HepG2 (cell line): Measurements from ENCODE around the gene TOLLIP. TPM values are rescaled to one million over a fixed set of nuclear protein-coding genes. Genes with fewer than 3 reads are reported as not detected.

ENCODE experiments used
- ATAC-seq: fragments of 200-7000 bp; cut with Tn5 transposase; 3 replicates; pipeline ENCODE4 v1.9.1; 2020; ENCODE audit warnings: mild to moderate bottlenecking, moderate library complexity
- BruUV-seq: library from RNA; stranded (reverse); fragments of 400-500 nt; replicated peaks from 2 replicates; lab custom pipeline; 2021; lab: Mats Ljungman, UMichigan
- CTCF ChIA-PET: fragments of 300-600 bp; formaldehyde crosslinking; extraction: SDS; loops from one replicate; lab custom pipeline; 2021; ENCODE audit warnings: low total read pairs, inconsistent platforms, low intra/inter-chr PET ratio; lab: Yijun Ruan, JAX
- POLR2A ChIA-PET: fragments of 350-600 bp; sonication (Branson Sonifier 250); formaldehyde crosslinking; loops from one replicate; lab custom pipeline; 2020; ENCODE audit warnings: antibody characterized with exemption, inconsistent platforms; lab: Yijun Ruan, JAX
- DNase-seq: peaks from one replicate; pipeline ENCODE4 v3.0.0-alpha.2; 2015; ENCODE audit warnings: low spot score
- FAIRE-seq: peaks from 3 replicates; lab custom pipeline; 2011; peaks lifted over from hg19 to GRCh38; lab: Jason Lieb, UNC
- H2AFZ ChIP-seq: one replicate; pipeline ENCODE4 v1.6.1; 2011; ENCODE audit warnings: low read length, inconsistent platforms
- H3K27ac ChIP-seq: fragments of 300-600 bp; 3 replicates; pipeline ENCODE4 v1.8.0; 2011; ENCODE audit warnings: mixed run types, mild to moderate bottlenecking, mixed read lengths, low read length, inconsistent platforms; ENCODE audit not compliant: insufficient read depth; ENCODE audit errors: extremely low read length
- H3K27me3 ChIP-seq, 2 experiments: fragments of 200-600 bp in 1 of 2; 2 replicates in 1 of 2; 3 replicates in 1 of 2; pipeline versions ENCODE4 v1.6.0 to v1.8.0; 2011; ENCODE audit warnings: low read length in 2 of 2, mild to moderate bottlenecking in 2 of 2, moderate library complexity in 2 of 2, inconsistent platforms in 1 of 2; ENCODE audit not compliant: insufficient read depth in 2 of 2, control insufficient read depth in 1 of 2
- H3K36me3 ChIP-seq, 2 experiments: fragments of 200-600 bp in 1 of 2; replicated peaks in 1 of 2; 2 replicates in 1 of 2; 3 replicates in 1 of 2; pipeline versions ENCODE4 v1.5.1 to v1.8.0; 2011; ENCODE audit warnings: low read length in 2 of 2, inconsistent platforms in 1 of 2; ENCODE audit not compliant: insufficient read depth in 2 of 2, control insufficient read depth in 1 of 2
- H3K4me1 ChIP-seq: 2 replicates; pipeline ENCODE4 v1.5.1; 2012; ENCODE audit warnings: low read length, inconsistent platforms; ENCODE audit not compliant: insufficient read depth
- H3K4me2 ChIP-seq: 2 replicates; pipeline ENCODE4 v1.6.0; 2011; ENCODE audit warnings: low read depth, low read length, inconsistent platforms
- H3K4me3 ChIP-seq, 3 experiments: fragments of 200-600 bp in 1 of 3; sonication (generic), shearing (Covaris generic) in 1 of 3; replicated peaks in 1 of 3; 2 replicates each; pipeline ENCODE4 v1.5.1; 2011 to 2016; ENCODE audit warnings: low read length in 3 of 3, inconsistent platforms in 2 of 3, low read depth in 2 of 3, mild to moderate bottlenecking in 2 of 3, control low read depth in 1 of 3, mixed read lengths in 1 of 3; ENCODE audit not compliant: insufficient read depth in 1 of 3
- H3K79me2 ChIP-seq: one replicate; pipeline ENCODE4 v1.6.1; 2011; ENCODE audit warnings: low read length, inconsistent platforms; ENCODE audit not compliant: insufficient read depth
- H3K9ac ChIP-seq: 2 replicates; pipeline ENCODE4 v1.6.0; 2011; ENCODE audit warnings: mild to moderate bottlenecking, low read depth, low read length, inconsistent platforms; ENCODE audit not compliant: insufficient read depth
- H3K9me3 ChIP-seq: 2 replicates; pipeline ENCODE4 v1.5.1; 2012; ENCODE audit warnings: mild to moderate bottlenecking, low read length
- H4K20me1 ChIP-seq: 2 replicates; pipeline ENCODE4 v1.6.0; 2011; ENCODE audit warnings: inconsistent platforms, mild to moderate bottlenecking, low read length, moderate library complexity; ENCODE audit not compliant: insufficient read depth
- HMG20A ChIP-seq: IDR thresholded peaks from 2 replicates; pipeline ENCODE4 v1.6.1; 2016; ENCODE audit warnings: borderline replicate concordance
- HNRNPUL1 ChIP-seq: fragments of 200-400 bp; formaldehyde crosslinking; IDR thresholded peaks from 2 replicates; pipeline ENCODE4 v1.6.1; 2017; ENCODE audit warnings: low read depth, mild to moderate bottlenecking, low read length, moderate library complexity
- SAP130 ChIP-seq: IDR thresholded peaks from 2 replicates; pipeline ENCODE4 v1.6.1; 2016; ENCODE audit warnings: low read depth
- WIZ ChIP-seq: sonication (generic); formaldehyde crosslinking; IDR thresholded peaks from 2 replicates; pipeline ENCODE4 v1.5.1; 2020; ENCODE audit warnings: mild to moderate bottlenecking, missing genetic modification reagents
- XRCC5 ChIP-seq: fragments of 200-400 bp; formaldehyde crosslinking; optimal IDR thresholded peaks from 2 replicates; pipeline ENCODE3; 2017; ENCODE audit warnings: mild to moderate bottlenecking, low read length
- ZNF253 ChIP-seq: sonication (generic); formaldehyde crosslinking; IDR thresholded peaks from 2 replicates; pipeline ENCODE4 v1.8.0; 2022; ENCODE audit warnings: mild to moderate bottlenecking, missing genetic modification reagents, borderline replicate concordance
- ZNF552 ChIP-seq: sonication (generic); formaldehyde crosslinking; IDR thresholded peaks from 2 replicates; pipeline ENCODE4 v1.9.0; 2022; ENCODE audit warnings: missing genetic modification reagents, mild to moderate bottlenecking, borderline replicate concordance
- WGBS: methylation state at CpG from one replicate; pipeline ENCODE4 v1.1.6; 2017; ENCODE audit warnings: low lambda C conversion rate; 5-methylcytosine and 5-hydroxymethylcytosine counted together
- in situ Hi-C: cut with HindIII; loops from 2 replicates; pipeline ENCODE4 v1.10.0; 2017; ENCODE audit warnings: low pct_unique_long_range_greater_than_20kb; ENCODE audit not compliant: extremely low pct_ligation_motif_present
- intact Hi-C: fragments of 100-400 bp; cut with micrococcal nuclease; formaldehyde crosslinking; loops from one replicate; pipeline ENCODE4 v1.10.0; 2022; ENCODE audit not compliant: unreplicated experiment
- polyA plus RNA-seq, 8 experiments: library from polyadenylated mRNA; depleted of rRNA in 3 of 8; stranded (reverse) in 7 of 8; unstranded in 1 of 8; fragments of >200 nt; fragmentation: Illumina TruSeq in 4 of 8; extraction: Trizol in 4 of 8; gene quantifications; 2 replicates each; pipeline versions ENCODE4 v1.2.1 to v1.2.3, GENCODE V29; 2011 to 2016; ENCODE audit warnings: low read depth in 4 of 8, missing spikeins in 1 of 8, mixed read lengths in 1 of 8; ENCODE audit not compliant: insufficient read depth in 1 of 8
- total RNA-seq, 5 experiments: library from RNA; depleted of rRNA; stranded (reverse); fragments of >200 nt; fragmentation: Illumina TruSeq; extraction: Trizol; gene quantifications; 2 replicates each; pipeline ENCODE4 v1.2.3, GENCODE V29; 2016; ENCODE audit warnings: low read depth in 1 of 5
- TF ChIP-seq, protein P1 (sequence below): sonication (generic); formaldehyde crosslinking; IDR thresholded peaks from 2 replicates; pipeline ENCODE4 v1.9.0; 2021; ENCODE audit warnings: missing genetic modification reagents, borderline replicate concordance

The TOLLIP gene
- total and polyA plus RNA-seq, 2 of the 13 experiments (the other 11 are each of a cell fraction or from before 2014, with no cell fraction given), result 25.9 to 47.5 TPM

- WGBS, result 76% methylated on average over 9 of the region's 16 CpGs
- ChIA-PET CTCF (no interaction called here), POLR2A (no interaction called here)
- FAIRE-seq (no peak), ATAC-seq (no peak), DNase-seq (no peak)
- no peak overlapping the region for H3K9ac ChIP-seq
- no peak overlapping the region for H3K4me2 ChIP-seq
- intact Hi-C loops, result no loop called here
- TF ChIP-seq XRCC5, result no peak
- TF ChIP-seq WIZ, result no peak
- TF ChIP-seq HMG20A, result no peak
- no peak for TF ChIP-seq HNRNPUL1
- TF ChIP-seq, protein P1, sequence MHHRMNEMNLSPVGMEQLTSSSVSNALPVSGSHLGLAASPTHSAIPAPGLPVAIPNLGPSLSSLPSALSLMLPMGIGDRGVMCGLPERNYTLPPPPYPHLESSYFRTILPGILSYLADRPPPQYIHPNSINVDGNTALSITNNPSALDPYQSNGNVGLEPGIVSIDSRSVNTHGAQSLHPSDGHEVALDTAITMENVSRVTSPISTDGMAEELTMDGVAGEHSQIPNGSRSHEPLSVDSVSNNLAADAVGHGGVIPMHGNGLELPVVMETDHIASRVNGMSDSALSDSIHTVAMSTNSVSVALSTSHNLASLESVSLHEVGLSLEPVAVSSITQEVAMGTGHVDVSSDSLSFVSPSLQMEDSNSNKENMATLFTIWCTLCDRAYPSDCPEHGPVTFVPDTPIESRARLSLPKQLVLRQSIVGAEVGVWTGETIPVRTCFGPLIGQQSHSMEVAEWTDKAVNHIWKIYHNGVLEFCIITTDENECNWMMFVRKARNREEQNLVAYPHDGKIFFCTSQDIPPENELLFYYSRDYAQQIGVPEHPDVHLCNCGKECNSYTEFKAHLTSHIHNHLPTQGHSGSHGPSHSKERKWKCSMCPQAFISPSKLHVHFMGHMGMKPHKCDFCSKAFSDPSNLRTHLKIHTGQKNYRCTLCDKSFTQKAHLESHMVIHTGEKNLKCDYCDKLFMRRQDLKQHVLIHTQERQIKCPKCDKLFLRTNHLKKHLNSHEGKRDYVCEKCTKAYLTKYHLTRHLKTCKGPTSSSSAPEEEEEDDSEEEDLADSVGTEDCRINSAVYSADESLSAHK, result no peak
- TF ChIP-seq SAP130 (CRISPR knock-in tag), result no peak
- no peak for TF ChIP-seq ZNF552 (CRISPR knock-in tag)
- TF ChIP-seq ZNF253 (CRISPR knock-in tag), result no peak
- H4K20me1 ChIP-seq, result no peaks in the 10 kb centered on the region
- H3K9me3 ChIP-seq, result no peaks in the 10 kb centered on the region
- no peaks in the 10 kb centered on the region for H3K36me3 ChIP-seq
- in situ Hi-C loops, result no loop called here
- H2AFZ ChIP-seq, result no peak overlapping the region
- peaks cover 0 to 3% of the 10 kb centered on the region in 2 experiments; a peak in 2 of 5 replicates for H3K27me3 ChIP-seq
- H3K4me3 ChIP-seq, result no peak overlapping the region
- no TSS peak for BruUV-seq
- H3K79me2 ChIP-seq, result no peaks in the 10 kb centered on the region
- no peaks in the 10 kb centered on the region for H3K4me1 ChIP-seq
- H3K27ac ChIP-seq, result no peak overlapping the region
Measured at GRCh38 chr11:1235901-1236315, 73.5 kb downstream of the TOLLIP start.
